Fibroblast of lung (primary cell): Measurements from ENCODE around the gene LTBP2. TPM values are rescaled to one million over a fixed set of nuclear protein-coding genes. Genes with fewer than 3 reads are reported as not detected.

Experiments used
- DNase-seq, 2 donors: peaks; one replicate each; pipeline versions ENCODE4 v3.0.0 to v3.0.0-alpha.2; 2010; ENCODE audit warnings: low read depth in 2 of 2
- H2AFZ ChIP-seq: 2 replicates; pipeline ENCODE4 v1.5.1; 2012; ENCODE audit warnings: low read length, control low read depth, inconsistent platforms
- H3K27ac ChIP-seq: 2 replicates; pipeline ENCODE4 v1.5.1; 2011; ENCODE audit warnings: low read length, control low read depth; ENCODE audit not compliant: insufficient read depth
- H3K27me3 ChIP-seq: 2 replicates; pipeline ENCODE4 v1.5.1; 2011; ENCODE audit warnings: mild to moderate bottlenecking, low read length; ENCODE audit not compliant: control insufficient read depth, insufficient read depth
- H3K36me3 ChIP-seq: 2 replicates; pipeline ENCODE4 v1.5.1; 2011; ENCODE audit warnings: low read length; ENCODE audit not compliant: control insufficient read depth, insufficient read depth
- H3K4me1 ChIP-seq: 2 replicates; pipeline ENCODE4 v1.5.1; 2011; ENCODE audit warnings: low read length; ENCODE audit not compliant: control insufficient read depth, insufficient read depth; ENCODE audit errors: extremely low read depth
- H3K4me2 ChIP-seq: 2 replicates; pipeline ENCODE4 v1.5.1; 2011; ENCODE audit warnings: low read length, control low read depth; ENCODE audit not compliant: insufficient read depth; ENCODE audit errors: extremely low read depth
- H3K4me3 ChIP-seq, 4 experiments: fragments of 200-600 bp in 1 of 4; sonication (generic) in 1 of 4; replicated peaks in 1 of 4; 2 replicates each; pipeline ENCODE4 v1.5.1; 2011 to 2016; ENCODE audit warnings: low read length in 4 of 4, low read depth in 3 of 4, mild to moderate bottlenecking in 3 of 4, control low read depth in 2 of 4, inconsistent platforms in 1 of 4, mixed read lengths in 1 of 4; ENCODE audit not compliant: insufficient read depth in 1 of 4; ENCODE audit errors: control extremely low read depth in 1 of 4
- H3K79me2 ChIP-seq: 2 replicates; pipeline ENCODE4 v1.5.1; 2012; ENCODE audit warnings: mild to moderate bottlenecking, low read length, inconsistent platforms; ENCODE audit not compliant: control insufficient read depth, insufficient read depth
- H3K9ac ChIP-seq: 2 replicates; pipeline ENCODE4 v1.5.1; 2011; ENCODE audit warnings: mild to moderate bottlenecking, low read length, control low read depth; ENCODE audit not compliant: insufficient read depth
- H3K9me3 ChIP-seq: 2 replicates; pipeline ENCODE4 v1.5.1; 2012; ENCODE audit warnings: low read depth, low read length; ENCODE audit not compliant: control insufficient read depth, insufficient read depth
- H4K20me1 ChIP-seq: 2 replicates; pipeline ENCODE4 v1.5.1; 2011; ENCODE audit warnings: low read length; ENCODE audit not compliant: control insufficient read depth, insufficient read depth; ENCODE audit errors: extremely low read depth
- CTCF ChIP-seq, 2 donors: IDR thresholded peaks in 1 of 2; conservative IDR thresholded peaks in 1 of 2; 1 replicate in 1 of 2; 2 replicates in 1 of 2; pipeline ENCODE4 v1.5.1; 2011 to 2012; ENCODE audit warnings: low read length in 2 of 2, control low read depth in 1 of 2, inconsistent platforms in 1 of 2, low read depth in 1 of 2, mild to moderate bottlenecking in 1 of 2
- EZH2 ChIP-seq: IDR thresholded peaks from 2 replicates; pipeline ENCODE4 v1.5.1; 2012; ENCODE audit warnings: low read length, control low read depth, mild to moderate bottlenecking; ENCODE audit errors: missing control alignments
- polyA plus RNA-seq, 2 donors: library from polyadenylated mRNA; depleted of rRNA in 1 of 2; stranded (reverse) in 1 of 2; unstranded in 1 of 2; fragments of >200 nt; gene quantifications; 2 replicates each; pipeline ENCODE4 v1.2.1, GENCODE V29; 2011 to 2012; ENCODE audit warnings: missing spikeins in 1 of 2
- total RNA-seq: library from RNA; depleted of rRNA; stranded (reverse); fragments of >200 nt; gene quantifications from 2 replicates; pipeline ENCODE4 v1.2.1, GENCODE V29; 2014

Gene LTBP2
- total and polyA plus RNA-seq, 2 donors (not counting 1 experiment from before 2014, with no cell fraction given) = 108 to 514 TPM

GRCh38 chr14:74627076-74627475 is 15.0 kb upstream of the LTBP2 start:
- Histone ChIP-seq H3K4me3 (no peak overlapping the region), H3K79me2 (no peaks in the 10 kb centered on the region), H4K20me1 (no peaks in the 10 kb centered on the region), H3K4me1 (no peaks in the 10 kb centered on the region), H3K9me3 (no peaks in the 10 kb centered on the region), H3K36me3 (no peaks in the 10 kb centered on the region), H3K9ac (no peak overlapping the region), H3K4me2 (no peak overlapping the region), H2AFZ (no peak overlapping the region), H3K27me3 (no peaks in the 10 kb centered on the region), H3K27ac (no peak overlapping the region)
- no peak for TF ChIP-seq EZH2
- no peak for DNase-seq

- Histone ChIP-seq H3K27ac (no peak overlapping the region), H3K9me3 (no peaks in the 10 kb centered on the region), H3K4me3 (no peak overlapping the region), H3K4me1 (peaks cover 30% of the 10 kb centered on the region), H2AFZ (no peak overlapping the region), H4K20me1 (no peaks in the 10 kb centered on the region), H3K9ac (no peak overlapping the region), H3K4me2 (no peak overlapping the region), H3K27me3 (no peaks in the 10 kb centered on the region), H3K79me2 (no peaks in the 10 kb centered on the region), H3K36me3 (no peaks in the 10 kb centered on the region)
- no peak for DNase-seq
- TF ChIP-seq CTCF (conservative IDR thresholded peaks at IDR 0.05 in 1 of 2, IDR thresholded peaks at IDR 0.05 in 1 of 2; ENCODE audit: low read depth in 1 of 2, low read length in 2 of 2) (no peak), EZH2 (no peak)
Observed at GRCh38 chr14:74622257-74622656, 10.2 kb upstream of the LTBP2 start.

GRCh38 chr14:74621556-74621955 is 9.5 kb upstream of the LTBP2 start:
- no peak overlapping the region for H3K4me3 ChIP-seq
- H3K27me3 ChIP-seq = no peaks in the 10 kb centered on the region
- TF ChIP-seq EZH2 = no peak
- H4K20me1 ChIP-seq = no peaks in the 10 kb centered on the region
- no peak overlapping the region for H3K9ac ChIP-seq
- peaks cover 36% of the 10 kb centered on the region for H3K4me1 ChIP-seq
- H3K27ac ChIP-seq = no peak overlapping the region
- no peak overlapping the region for H3K4me2 ChIP-seq
- no peak for DNase-seq
- no peaks in the 10 kb centered on the region for H3K79me2 ChIP-seq
- no peaks in the 10 kb centered on the region for H3K9me3 ChIP-seq
- H2AFZ ChIP-seq = no peak overlapping the region
- no peaks in the 10 kb centered on the region for H3K36me3 ChIP-seq

GRCh38 chr14:74620923-74621322 is 8.9 kb upstream of the LTBP2 start:
- no peaks in the 10 kb centered on the region for H4K20me1 ChIP-seq
- H3K9me3 ChIP-seq = no peaks in the 10 kb centered on the region
- H3K4me3 ChIP-seq = no peak overlapping the region
- H3K27ac ChIP-seq = no peak overlapping the region
- no peak overlapping the region for H3K9ac ChIP-seq
- peaks cover 41% of the 10 kb centered on the region for H3K4me1 ChIP-seq
- H3K27me3 ChIP-seq = no peaks in the 10 kb centered on the region
- no peak overlapping the region for H2AFZ ChIP-seq
- TF ChIP-seq EZH2 (no peak), CTCF (conservative IDR thresholded peaks at IDR 0.05 in 1 of 2, IDR thresholded peaks at IDR 0.05 in 1 of 2; ENCODE audit: low read depth in 1 of 2, low read length in 2 of 2) (no peak)
- H3K36me3 ChIP-seq = no peaks in the 10 kb centered on the region
- H3K79me2 ChIP-seq = no peaks in the 10 kb centered on the region
- no peak overlapping the region for H3K4me2 ChIP-seq
- no peak for DNase-seq
